ENCODE measurements around the gene MEF2D. TPM values are rescaled to one million over a fixed set of nuclear protein-coding genes. Genes with fewer than 3 reads are reported as not detected.

Gene MEF2D
- total RNA-seq, 2 experiments from 2014 or later = 35.9 to 39.7 TPM

GRCh38 chr1:156420205-156421061 is 80.1 kb downstream of the MEF2D start:
- POLR2A ChIA-PET = interaction anchor here (0.8 kb wide), 1 partner anchor 35 kb away, joined by 3 read pairs; no protein-coding TSS in a partner anchor
- Mint-ChIP-seq H3K27ac (no peak overlapping the region), H3K4me1 (ENCODE audit: low read depth) (peaks cover 21% of the 10 kb centered on the region), H3K36me3 (no peaks in the 10 kb centered on the region), H3K27me3 (peaks cover 45% of the 10 kb centered on the region), H3K9me3 (no peaks in the 10 kb centered on the region), H3K4me3 (peak overlapping the region; percentile 73)
- CTCF ChIA-PET = interaction anchor here (0.6 to 7.4 kb wide), 8 partner anchors 11 to 235 kb away, joined by 3 to 71 read pairs (median 4); no protein-coding TSS in a partner anchor
- intact Hi-C loops (cut with micrococcal nuclease) = loop anchor here (2.0 kb wide), 1 partner anchor 18 kb away; no protein-coding TSS in a partner anchor
- peak; percentile 52 for DNase-seq

GRCh38 chr1:156419854-156420204 is 80.7 kb downstream of the MEF2D start:
- intact Hi-C loops (cut with micrococcal nuclease) = loop anchor here (2.0 kb wide), 1 partner anchor 19 kb away; no protein-coding TSS in a partner anchor
- no peak overlapping the region for H3K27ac Mint-ChIP-seq
- CTCF ChIA-PET = interaction anchor here (1.0 to 7.4 kb wide), 9 partner anchors 11 to 241 kb away, joined by 3 to 71 read pairs (median 4); no protein-coding TSS in a partner anchor
- no peaks in the 10 kb centered on the region for H3K36me3 Mint-ChIP-seq
- DNase-seq = peak; percentile 38
- H3K9me3 Mint-ChIP-seq = no peaks in the 10 kb centered on the region
- H3K4me3 Mint-ChIP-seq = peak overlapping the region; percentile 73
- peaks cover 21% of the 10 kb centered on the region for H3K4me1 Mint-ChIP-seq (ENCODE audit: low read depth)
- POLR2A ChIA-PET = interaction anchor here (0.8 to 1.0 kb wide), 2 partner anchors 16 to 35 kb away, joined by 3 read pairs; no protein-coding TSS in a partner anchor
- H3K27me3 Mint-ChIP-seq = peaks cover 43% of the 10 kb centered on the region

GRCh38 chr1:156418416-156419070 is 82.0 kb downstream of the MEF2D start:
- H3K36me3 Mint-ChIP-seq = no peaks in the 10 kb centered on the region
- POLR2A ChIA-PET = no interaction called here
- intact Hi-C loops (cut with micrococcal nuclease) = no loop called here
- no peak overlapping the region for H3K4me3 Mint-ChIP-seq
- DNase-seq = no peak
- peaks cover 21% of the 10 kb centered on the region for H3K4me1 Mint-ChIP-seq (ENCODE audit: low read depth)
- no peaks in the 10 kb centered on the region for H3K9me3 Mint-ChIP-seq
- H3K27me3 Mint-ChIP-seq = peaks cover 40% of the 10 kb centered on the region
- no peak overlapping the region for H3K27ac Mint-ChIP-seq
- CTCF ChIA-PET = interaction anchor here (1.3 to 7.4 kb wide), 5 partner anchors 12 to 242 kb away, joined by 4 to 71 read pairs (median 4); no protein-coding TSS in a partner anchor

GRCh38 chr1:156417401-156418020 is 83.1 kb downstream of the MEF2D start:
- Mint-ChIP-seq H3K9me3 (no peaks in the 10 kb centered on the region), H3K4me1 (ENCODE audit: low read depth) (peaks cover 21% of the 10 kb centered on the region), H3K4me3 (no peak overlapping the region), H3K27ac (no peak overlapping the region), H3K27me3 (peaks cover 30% of the 10 kb centered on the region), H3K36me3 (no peaks in the 10 kb centered on the region)
- no peak for DNase-seq
- CTCF ChIA-PET = interaction anchor here (4.2 to 7.4 kb wide), 2 partner anchors 29 to 31 kb away, joined by 24 to 71 read pairs; no protein-coding TSS in a partner anchor
- POLR2A ChIA-PET = no interaction called here
- intact Hi-C loops (cut with micrococcal nuclease) = no loop called here

GRCh38 chr1:156416993-156417392 is 83.6 kb downstream of the MEF2D start:
- CTCF ChIA-PET = interaction anchor here (4.2 to 7.4 kb wide), 2 partner anchors 29 to 31 kb away, joined by 24 to 71 read pairs; no protein-coding TSS in a partner anchor

GRCh38 chr1:156414461-156415064 is 86.0 kb downstream of the MEF2D start:
- Mint-ChIP-seq H3K27ac (no peak overlapping the region), H3K9me3 (no peaks in the 10 kb centered on the region), H3K4me3 (no peak overlapping the region), H3K4me1 (ENCODE audit: low read depth) (peaks cover under 1% of the 10 kb centered on the region), H3K36me3 (no peaks in the 10 kb centered on the region), H3K27me3 (peaks cover 21% of the 10 kb centered on the region)
- peak; percentile 38 for DNase-seq
- POLR2A ChIA-PET = no interaction called here
- intact Hi-C loops (cut with micrococcal nuclease) = no loop called here
- CTCF ChIA-PET = interaction anchor here (2.7 to 7.4 kb wide), 2 partner anchors 29 to 31 kb away, joined by 18 to 71 read pairs; no protein-coding TSS in a partner anchor

More at GRCh38 chr1:156416993-156417392, 83.6 kb downstream of the MEF2D start:
- DNase-seq = no peak
- no peak overlapping the region for H3K27ac Mint-ChIP-seq
- intact Hi-C loops (cut with micrococcal nuclease) = no loop called here
- peaks cover 26% of the 10 kb centered on the region for H3K27me3 Mint-ChIP-seq
- no peak overlapping the region for H3K4me3 Mint-ChIP-seq
- POLR2A ChIA-PET = no interaction called here
- H3K36me3 Mint-ChIP-seq = no peaks in the 10 kb centered on the region
- no peaks in the 10 kb centered on the region for H3K9me3 Mint-ChIP-seq
- H3K4me1 Mint-ChIP-seq (ENCODE audit: low read depth) = peaks cover 20% of the 10 kb centered on the region

Small RNAs within 50 kb of the gene (microRNA-seq; reads per million reads assigned to microRNA genes)
- not detected for gene MIR9-1 (ENCODE audit: borderline microRNAs expressed, borderline number of aligned reads, borderline replicate concordance)

Other genes with a start within 250 kb of the MEF2D start
- 10 to 100 TPM; 65.1 to 68.0 TPM for gene SMG5, start 217.9 kb downstream of the MEF2D start, total RNA-seq
- 1 to 10 TPM; 6.8 to 9.1 TPM for gene TMEM79, start 216.4 kb downstream of the MEF2D start, total RNA-seq
- gene GLMP, start 205.1 kb downstream of the MEF2D start, total RNA-seq = 10 to 100 TPM; 13.0 to 14.8 TPM
- gene VHLL, start 201.5 kb downstream of the MEF2D start, total RNA-seq = not detected
- 100 to 1,000 TPM; 344 to 356 TPM for gene CCT3, start 162.5 kb downstream of the MEF2D start, total RNA-seq
- gene TSACC, start 162.2 kb downstream of the MEF2D start, total RNA-seq = not detected
- not detected for gene RHBG, start 131.6 kb downstream of the MEF2D start, total RNA-seq
- gene IQGAP3, start 71.8 kb upstream of the MEF2D start, total RNA-seq = 10 to 100 TPM; 16.9 to 19.3 TPM
- gene TTC24, start 78.9 kb upstream of the MEF2D start, total RNA-seq = under 1 TPM; 0.51 to 0.90 TPM
- gene NAXE, start 91.0 kb upstream of the MEF2D start, total RNA-seq = 10 to 100 TPM; 73.6 to 76.7 TPM
- 10 to 100 TPM; 40.2 to 43.2 TPM for gene GPATCH4, start 100.7 kb upstream of the MEF2D start, total RNA-seq
- gene HAPLN2, start 118.6 kb upstream of the MEF2D start, total RNA-seq = under 1 TPM; 0.21 to 0.34 TPM
- gene BCAN, start 141.3 kb upstream of the MEF2D start, total RNA-seq = not detected
- under 1 TPM in 1 of 2 experiments, not detected in 1; 0.07 TPM for gene NES, start 176.6 kb upstream of the MEF2D start, total RNA-seq
- 1 to 10 TPM; 1.1 to 2.3 TPM for gene CRABP2, start 204.8 kb upstream of the MEF2D start, total RNA-seq
- gene METTL25B, start 227.7 kb upstream of the MEF2D start, total RNA-seq = 10 to 100 TPM; 43.0 to 46.3 TPM
- gene ISG20L2, start 228.0 kb upstream of the MEF2D start, total RNA-seq = 10 to 100 TPM; 35.6 to 36.8 TPM
- 100 to 1,000 TPM; 105 to 106 TPM for gene MRPL24, start 240.3 kb upstream of the MEF2D start, total RNA-seq

Measured in activated CD4-positive, alpha-beta memory T cell treated with anti-CD3 and anti-CD28 coated beads for 36 hours (primary cell).